ENCODE data around the gene ADCY6. TPM values are rescaled to one million over a fixed set of nuclear protein-coding genes. Genes with fewer than 3 reads are reported as not detected.
A peak's percentile ranks its signal among the peaks of the same experiment; 100 is the strongest.

ADCY6 gene
- polyA plus RNA-seq, 1 donor (not counting 4 experiments of a cell fraction or from before 2014, with no cell fraction given), result 13.2 TPM

- no peaks in the 10 kb centered on the region for H3K9me3 ChIP-seq (ENCODE audit: control insufficient read depth, low read depth, low read length)
- TF ChIP-seq CTCF (optimal IDR thresholded peaks at IDR 0.05 in 1 of 3, IDR thresholded peaks at IDR 0.05 in 1 of 3, conservative IDR thresholded peaks at IDR 0.05 in 1 of 3; ENCODE audit: extremely low read depth in 1 of 3, insufficient read depth in 2 of 3, low read length in 3 of 3) (no peak), EZH2 (IDR thresholded peaks at IDR 0.05; ENCODE audit: low read length) (no peak)
- no peak for DNase-seq (ENCODE audit: low read depth, low spot score)
- H3K4me3 ChIP-seq (ENCODE audit: control insufficient read depth in 2 of 3, extremely low read depth in 1 of 3, insufficient read depth in 2 of 3, low read depth in 1 of 3, low read length in 3 of 3), result no peak overlapping the region
- H3K9me1 ChIP-seq (ENCODE audit: control insufficient read depth, extremely low read depth, insufficient read depth, low read length), result no peaks in the 10 kb centered on the region
- peak overlapping the region; percentile 31 for H2AFZ ChIP-seq (ENCODE audit: control insufficient read depth, low read length)
- no peaks in the 10 kb centered on the region for H3K27me3 ChIP-seq (ENCODE audit: control insufficient read depth, extremely low read depth, insufficient read depth, low read length)
- dilution Hi-C loops (cut with MboI; ENCODE audit: extremely low pct_ligation_motif_present, low sequenced_read_pairs), result no loop called here
- no peak for FAIRE-seq
- H4K20me1 ChIP-seq (ENCODE audit: control insufficient read depth, extremely low read depth, insufficient read depth, low read length), result no peaks in the 10 kb centered on the region
- H3K36me3 ChIP-seq (ENCODE audit: control insufficient read depth in 2 of 2, extremely low read depth in 1 of 2, insufficient read depth in 2 of 2, low read length in 2 of 2), result no peaks in the 10 kb centered on the region
- H3K4me2 ChIP-seq (ENCODE audit: control insufficient read depth, extremely low read depth, insufficient read depth, low read depth, low read length), result no peak overlapping the region
- no peak overlapping the region for H3K27ac ChIP-seq (ENCODE audit: control insufficient read depth, insufficient read depth, low read length)
- H3K4me1 ChIP-seq (ENCODE audit: control insufficient read depth, extremely low read depth, insufficient read depth, low read length), result peaks cover 18% of the 10 kb centered on the region
- H3K9ac ChIP-seq (ENCODE audit: control insufficient read depth, extremely low read depth, insufficient read depth, low read length), result no peak overlapping the region
- H3K79me2 ChIP-seq (ENCODE audit: control insufficient read depth, insufficient read depth, low read length), result peaks cover 6% of the 10 kb centered on the region
These were observed 1.0 kb upstream of the ADCY6 start for GRCh38 chr12:48789858-48790326.

DNA sequence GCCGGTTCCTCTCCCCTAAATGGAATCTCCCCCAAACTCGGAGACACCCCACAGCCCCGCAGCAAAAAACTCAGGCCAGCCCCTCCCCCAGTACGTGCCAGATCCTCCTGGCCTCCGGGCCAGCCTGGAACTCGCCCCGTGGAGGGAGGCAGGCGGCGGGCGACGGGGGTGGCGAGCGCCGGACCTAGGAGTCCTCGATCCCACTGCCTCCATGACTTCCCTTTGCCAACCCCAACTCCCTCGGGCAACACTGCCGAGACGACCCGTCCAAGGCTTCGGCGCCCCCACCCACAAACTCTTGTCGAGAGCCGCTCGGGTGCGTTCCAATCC lies 400 bp downstream of the ADCY6 start:
- no peaks in the 10 kb centered on the region for H3K27me3 ChIP-seq (ENCODE audit: control insufficient read depth, extremely low read depth, insufficient read depth, low read length)
- dilution Hi-C loops (cut with MboI; ENCODE audit: extremely low pct_ligation_motif_present, low sequenced_read_pairs), result no loop called here
- H2AFZ ChIP-seq (ENCODE audit: control insufficient read depth, low read length), result peak overlapping the region; percentile 71
- peak overlapping the region; percentile 88 for H3K4me2 ChIP-seq (ENCODE audit: control insufficient read depth, extremely low read depth, insufficient read depth, low read depth, low read length)
- DNase-seq (ENCODE audit: low read depth, low spot score), result no peak
- peak overlapping the region; percentile 72 for H3K9ac ChIP-seq (ENCODE audit: control insufficient read depth, extremely low read depth, insufficient read depth, low read length)
- FAIRE-seq, result no peak
- H3K36me3 ChIP-seq (ENCODE audit: control insufficient read depth in 2 of 2, extremely low read depth in 1 of 2, insufficient read depth in 2 of 2, low read length in 2 of 2), result no peaks in the 10 kb centered on the region
- no peaks in the 10 kb centered on the region for H3K9me3 ChIP-seq (ENCODE audit: control insufficient read depth, low read depth, low read length)
- peaks cover 13% of the 10 kb centered on the region for H3K4me1 ChIP-seq (ENCODE audit: control insufficient read depth, extremely low read depth, insufficient read depth, low read length)
- peak overlapping the region; percentile 71 to 88 (median 86) for H3K4me3 ChIP-seq (ENCODE audit: control insufficient read depth in 2 of 3, extremely low read depth in 1 of 3, insufficient read depth in 2 of 3, low read depth in 1 of 3, low read length in 3 of 3)
- TF ChIP-seq CTCF (optimal IDR thresholded peaks at IDR 0.05 in 1 of 3, IDR thresholded peaks at IDR 0.05 in 1 of 3, conservative IDR thresholded peaks at IDR 0.05 in 1 of 3; ENCODE audit: extremely low read depth in 1 of 3, insufficient read depth in 2 of 3, low read length in 3 of 3) (no peak), EZH2 (IDR thresholded peaks at IDR 0.05; ENCODE audit: low read length) (no peak)
- H3K9me1 ChIP-seq (ENCODE audit: control insufficient read depth, extremely low read depth, insufficient read depth, low read length), result no peaks in the 10 kb centered on the region
- H3K27ac ChIP-seq (ENCODE audit: control insufficient read depth, insufficient read depth, low read length), result no peak overlapping the region
- H4K20me1 ChIP-seq (ENCODE audit: control insufficient read depth, extremely low read depth, insufficient read depth, low read length), result no peaks in the 10 kb centered on the region
- peaks cover 6% of the 10 kb centered on the region for H3K79me2 ChIP-seq (ENCODE audit: control insufficient read depth, insufficient read depth, low read length)

Data from keratinocyte (primary cell).